RWPE1 (cell line): ENCODE measurements around the gene CACTIN.
A peak's percentile ranks its signal among the peaks of the same experiment; 100 is the strongest.
"Not testable (repeated sequence)": the region's sequence is repeated elsewhere in the genome, so short reads cannot be mapped to it uniquely, and the experiment has no call there.

Experiments used
- CTCF ChIA-PET: fragments of 350-600 bp; sonication (Branson Sonifier 250); formaldehyde crosslinking; extraction: SDS; loops from one replicate; lab custom pipeline; 2021; lab: Yijun Ruan, JAX
- POLR2A ChIA-PET: fragments of 400-600 bp; formaldehyde crosslinking; extraction: SDS; loops from one replicate; lab custom pipeline; 2020; ENCODE audit warnings: antibody characterized with exemption; ENCODE audit not compliant: low non-redundant PET; lab: Yijun Ruan, JAX
- DNase-seq: peaks from one replicate; pipeline ENCODE4 v3.0.0; 2012; ENCODE audit warnings: low spot score
- H3K27ac ChIP-seq: fragments of 450-650 bp; 2 replicates; pipeline ENCODE4 v1.5.1; 2017
- CTCF ChIP-seq: fragments of 450-650 bp; conservative IDR thresholded peaks from 2 replicates; pipeline ENCODE4 v1.5.1; 2017; ENCODE audit warnings: low read depth, mild to moderate bottlenecking

The CACTIN gene

GRCh38 chr19:3667766-3668165 lies 41.2 kb upstream of the CACTIN start:
- POLR2A ChIA-PET, result no interaction called here

GRCh38 chr19:3667037-3667638 lies 40.5 kb upstream of the CACTIN start:
- no peak for DNase-seq
- POLR2A ChIA-PET, result no interaction called here
- no peak overlapping the region; the same call in 1 of the 2 replicates for H3K27ac ChIP-seq
- TF ChIP-seq CTCF, result no peak
- CTCF ChIA-PET, result interaction anchor here (0.5 to 1.5 kb wide), 2 partner anchors 10 to 185 kb away, joined by 3 to 6 read pairs; no protein-coding TSS in a partner anchor

More at GRCh38 chr19:3667766-3668165, 41.2 kb upstream of the CACTIN start:
- CTCF ChIA-PET, result interaction anchor here (0.5 kb wide), 1 partner anchor 185 kb away, joined by 3 read pairs; no protein-coding TSS in a partner anchor
- TF ChIP-seq CTCF, result no peak
- no peak overlapping the region; the same call in 1 of the 2 replicates for H3K27ac ChIP-seq
- DNase-seq, result no peak

GRCh38 chr19:3666545-3666856 lies 39.9 kb upstream of the CACTIN start:
- DNase-seq, POLR2A ChIA-PET, H3K27ac ChIP-seq: not testable (repeated sequence)
- CTCF ChIA-PET, result interaction anchor here (0.6 to 1.5 kb wide), 6 partner anchors 10 to 224 kb away, joined by 3 to 6 read pairs (median 4); partner anchors contain the start of gene TJP3

GRCh38 chr19:3665681-3666544 lies 39.3 kb upstream of the CACTIN start:
- POLR2A ChIA-PET, result no interaction called here
- TF ChIP-seq CTCF, result peak; percentile 90

GRCh38 chr19:3664879-3665642 lies 38.5 kb upstream of the CACTIN start:
- DNase-seq, result no peak
- ChIA-PET CTCF (interaction anchor here (0.6 kb wide), 2 partner anchors 12 to 690 kb away, joined by 3 to 4 read pairs; no protein-coding TSS in a partner anchor), POLR2A (no interaction called here)
- no peak for TF ChIP-seq CTCF
- H3K27ac ChIP-seq, result no peak overlapping the region

More at GRCh38 chr19:3665681-3666544, 39.3 kb upstream of the CACTIN start:
- no peak overlapping the region for H3K27ac ChIP-seq
- CTCF ChIA-PET, result interaction anchor here (0.6 to 1.5 kb wide), 6 partner anchors 9 to 225 kb away, joined by 3 to 6 read pairs (median 4); partner anchors contain the start of gene TJP3
- DNase-seq, result peak; percentile 62

GRCh38 chr19:3663838-3664237 lies 37.2 kb upstream of the CACTIN start:
- ChIA-PET CTCF (no interaction called here), POLR2A (no interaction called here)
- no peak for TF ChIP-seq CTCF
- H3K27ac ChIP-seq, result no peak overlapping the region
- DNase-seq, result no peak
